Lower leg skin (tissue), 3 donors: ENCODE data around the gene COL17A1.

ENCODE experiments used
- CTCF ChIP-seq, 3 donors: fragments of 450-650 bp; IDR thresholded peaks; one replicate each; pipeline ENCODE4 v1.5.1; 2016; ENCODE audit warnings: antibody characterized with exemption in 3 of 3, mild to moderate bottlenecking in 3 of 3, moderate library complexity in 2 of 3
- POLR2A ChIP-seq, 2 donors: fragments of 450-650 bp; IDR thresholded peaks; one replicate each; pipeline ENCODE4 v1.6.1; 2016 to 2017; ENCODE audit warnings: antibody characterized with exemption in 2 of 2, mild to moderate bottlenecking in 1 of 2, moderate library complexity in 1 of 2

DNA sequence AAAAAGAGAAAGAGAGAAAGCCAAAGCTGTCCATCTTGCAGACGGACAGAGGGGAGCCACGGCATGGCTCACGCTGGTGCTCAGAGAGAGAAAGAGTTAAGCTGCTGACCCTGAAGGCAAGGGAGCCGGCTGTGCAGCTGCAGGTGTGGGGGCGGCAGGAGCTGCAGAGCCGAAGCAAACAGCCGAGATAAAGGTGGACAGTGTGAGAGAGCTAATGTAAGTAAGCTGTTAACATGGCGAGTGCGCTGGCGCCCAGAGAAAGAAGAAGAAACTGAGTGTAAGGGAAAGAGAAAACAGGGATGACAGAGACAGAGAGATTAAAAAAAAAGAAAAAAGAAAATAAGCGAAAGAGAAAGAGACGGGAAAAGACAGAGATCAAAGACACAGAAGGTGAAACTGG lies 18.2 kb downstream of the COL17A1 start:
- TF ChIP-seq CTCF (IDR thresholded peaks at IDR 0.05) (no peak), POLR2A (IDR thresholded peaks at IDR 0.05) (no peak)
